CD4-positive, alpha-beta T cell treated with Interleukin-4 for 4 hours (primary cell): ENCODE measurements around the gene RNF31.
A peak's percentile ranks its signal among the peaks of the same experiment; 100 is the strongest.
"Not testable (repeated sequence)": the region's sequence is repeated elsewhere in the genome, so short reads cannot be mapped to it uniquely, and the experiment has no call there.

Source experiments
- DNase-seq: peaks from one replicate; pipeline ENCODE4 v3.0.0-alpha.2; 2020

Gene RNF31

GRCh38 chr14:24146978-24147760, at the start of gene RNF31:
RNF31 (plus strand) TSS chr14:24147498; CDS start chr14:24147699, 201 bp downstream.
- peak; percentile 96 for DNase-seq

- DNase-seq = no peak
These were observed 48.9 kb upstream of the RNF31 start for GRCh38 chr14:24098229-24098926.

- DNase-seq = no peak
These were observed 48.1 kb upstream of the RNF31 start for GRCh38 chr14:24098927-24099813.

- no peak for DNase-seq
These were observed 46.9 kb upstream of the RNF31 start for GRCh38 chr14:24100197-24100981.

GRCh38 chr14:24100982-24101494, 46.3 kb upstream of the RNF31 start:
- DNase-seq = no peak

GRCh38 chr14:24102357-24103048, 44.8 kb upstream of the RNF31 start:
- DNase-seq = no peak

- DNase-seq = no peak
These were observed 43.8 kb upstream of the RNF31 start for GRCh38 chr14:24103451-24103850.

- not testable (repeated sequence) for DNase-seq
These were observed 41.6 kb upstream of the RNF31 start for GRCh38 chr14:24105609-24106239.

GRCh38 chr14:24106672-24107271, 40.5 kb upstream of the RNF31 start:
- DNase-seq = no peak

- no peak for DNase-seq
These were observed 38.9 kb upstream of the RNF31 start for GRCh38 chr14:24108336-24108874.

- no peak for DNase-seq
These were observed 37.2 kb upstream of the RNF31 start for GRCh38 chr14:24110060-24110459.

- no peak for DNase-seq
These were observed 36.8 kb upstream of the RNF31 start for GRCh38 chr14:24110523-24110922.

GRCh38 chr14:24113379-24113800, 33.9 kb upstream of the RNF31 start:
- DNase-seq = no peak

- peak; percentile 86 for DNase-seq
These were observed 33.3 kb upstream of the RNF31 start for GRCh38 chr14:24113801-24114531.

- peak; percentile 100 for DNase-seq
These were observed 32.5 kb upstream of the RNF31 start, which contains the start of the genes DCAF11 and NRL for GRCh38 chr14:24114532-24115421. DCAF11 (plus strand) TSS chr14:24114777; CDS start chr14:24115595, 818 bp downstream. NRL (minus strand) TSS chr14:24114949; CDS start chr14:24082848, 32,101 bp downstream.

GRCh38 chr14:24115422-24116127, 31.7 kb upstream of the RNF31 start:
- no peak for DNase-seq

GRCh38 chr14:24116128-24116814, 31.0 kb upstream of the RNF31 start:
- DNase-seq = no peak
